ENCODE results near the gene PKMYT1.
A peak's percentile ranks its signal among the peaks of the same experiment; 100 is the strongest.

- TF ChIP-seq CTCF (conservative IDR thresholded peaks at IDR 0.05; ENCODE audit: low read length) (peak; percentile 49), EZH2phosphoT487 (IDR thresholded peaks at IDR 0.05; ENCODE audit: borderline replicate concordance) (no peak)
Observed at GRCh38 chr16:3027983-3028715, 47.9 kb upstream of the PKMYT1 start.
